GM19467 (cell line): ENCODE data around the gene RASGRP1.

Experiments
- ATAC-seq: cut with Tn5 transposase; IDR thresholded peaks from one replicate; pipeline ENCODE4 v1.9.1; 2021; ENCODE audit warnings: mild to moderate bottlenecking, moderate library complexity; ENCODE audit not compliant: unreplicated experiment

Gene RASGRP1

GRCh38 chr15:38508647-38509046, 56.0 kb downstream of the RASGRP1 start:
- no peak for ATAC-seq

- no peak for ATAC-seq
These were observed 57.0 kb downstream of the RASGRP1 start for GRCh38 chr15:38507570-38507969.

GRCh38 chr15:38506997-38507396, 57.6 kb downstream of the RASGRP1 start:
- no peak for ATAC-seq

- no peak for ATAC-seq
These were observed 59.7 kb downstream of the RASGRP1 start for GRCh38 chr15:38504680-38505467.

- ATAC-seq = no peak
These were observed 61.1 kb downstream of the RASGRP1 start for GRCh38 chr15:38503496-38503895.

GRCh38 chr15:38499651-38500050, 65.0 kb downstream of the RASGRP1 start:
- ATAC-seq = no peak

- ATAC-seq = no peak
These were observed 68.5 kb downstream of the RASGRP1 start for GRCh38 chr15:38496151-38496550.

- no peak for ATAC-seq
These were observed 74.2 kb downstream of the RASGRP1 start for GRCh38 chr15:38490242-38490922.

- ATAC-seq = no peak
These were observed 77.2 kb downstream of the RASGRP1 start for GRCh38 chr15:38487378-38487777.

- ATAC-seq = no peak
These were observed 77.7 kb downstream of the RASGRP1 start for GRCh38 chr15:38486936-38487335.

GRCh38 chr15:38482572-38482971, 82.0 kb downstream of the RASGRP1 start:
- ATAC-seq = no peak

GRCh38 chr15:38481761-38482160, 82.9 kb downstream of the RASGRP1 start:
- ATAC-seq = no peak

- no peak for ATAC-seq
These were observed 83.5 kb downstream of the RASGRP1 start for GRCh38 chr15:38481113-38481512.

GRCh38 chr15:38479756-38480155, 84.9 kb downstream of the RASGRP1 start:
- ATAC-seq = no peak

- no peak for ATAC-seq
These were observed 85.3 kb downstream of the RASGRP1 start for GRCh38 chr15:38479266-38479665.

GRCh38 chr15:38477637-38478036, 87.0 kb downstream of the RASGRP1 start:
- no peak for ATAC-seq

GRCh38 chr15:38476120-38476519, 88.5 kb downstream of the RASGRP1 start:
- no peak for ATAC-seq

GRCh38 chr15:38475361-38475760, 89.3 kb downstream of the RASGRP1 start:
- no peak for ATAC-seq

GRCh38 chr15:38474155-38474757, 90.4 kb downstream of the RASGRP1 start:
- peak; percentile 92 for ATAC-seq

- ATAC-seq = no peak
These were observed 92.6 kb downstream of the RASGRP1 start for GRCh38 chr15:38471974-38472373.

- no peak for ATAC-seq
These were observed 93.8 kb downstream of the RASGRP1 start for GRCh38 chr15:38470816-38471215.

GRCh38 chr15:38464675-38465074, 99.9 kb downstream of the RASGRP1 start:
- ATAC-seq = no peak
